HG02798 (cell line): ENCODE measurements around the gene FAM32A.

Experiments used
- ATAC-seq: cut with Tn5 transposase; IDR thresholded peaks from one replicate; pipeline ENCODE4 v1.9.1; 2021; ENCODE audit warnings: mild to moderate bottlenecking; ENCODE audit not compliant: unreplicated experiment, poor library complexity

Gene FAM32A

DNA sequence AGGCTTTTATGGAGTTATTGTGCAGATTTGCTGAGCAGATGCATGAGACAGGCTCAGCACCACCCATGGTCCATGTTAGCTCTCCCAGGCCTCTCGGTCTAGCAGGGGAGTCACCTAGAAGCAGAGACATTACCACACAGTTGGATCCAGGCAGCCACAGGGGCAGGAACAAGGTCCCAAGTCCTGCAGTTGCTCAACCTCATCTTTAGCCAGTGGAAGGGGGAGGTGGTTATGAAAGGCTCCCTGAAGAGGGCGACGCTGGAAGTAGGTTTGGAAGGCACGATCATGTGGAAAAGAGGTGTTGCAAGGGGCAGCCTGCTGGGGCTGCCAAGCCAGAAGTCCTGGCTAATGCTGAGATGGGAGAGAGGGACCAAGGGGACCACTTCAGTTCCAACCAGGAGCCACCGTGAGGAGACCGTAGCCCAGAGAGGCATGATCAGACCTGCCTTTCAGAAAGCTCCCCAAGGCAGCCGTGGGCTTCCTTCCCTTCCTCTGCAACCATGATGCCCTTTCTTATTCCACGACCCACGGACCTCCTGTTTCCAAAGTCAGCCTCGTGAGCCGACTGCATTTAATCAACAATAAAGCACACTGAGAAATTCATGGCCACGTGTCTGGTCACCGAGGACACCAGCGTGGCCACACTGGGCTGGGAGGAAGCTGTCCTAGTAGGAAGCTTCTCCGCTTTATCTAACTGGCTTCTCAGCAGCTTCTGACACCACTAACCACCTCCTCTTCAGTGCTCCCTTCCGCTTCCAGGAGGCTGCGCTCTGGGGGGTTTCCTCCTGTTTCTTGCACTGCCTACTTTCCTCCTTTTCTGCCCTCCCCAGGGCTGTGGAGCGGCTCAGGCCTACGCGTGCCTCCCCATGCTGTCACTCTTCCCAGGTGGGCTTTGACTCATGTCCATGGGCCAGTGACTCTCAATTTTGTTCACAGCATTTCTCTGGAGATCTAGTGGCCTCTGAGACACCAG lies 15.1 kb downstream of the FAM32A start:
- no peak for ATAC-seq

- ATAC-seq = no peak
Observed at GRCh38 chr19:16201011-16201391, 15.8 kb downstream of the FAM32A start.

DNA sequence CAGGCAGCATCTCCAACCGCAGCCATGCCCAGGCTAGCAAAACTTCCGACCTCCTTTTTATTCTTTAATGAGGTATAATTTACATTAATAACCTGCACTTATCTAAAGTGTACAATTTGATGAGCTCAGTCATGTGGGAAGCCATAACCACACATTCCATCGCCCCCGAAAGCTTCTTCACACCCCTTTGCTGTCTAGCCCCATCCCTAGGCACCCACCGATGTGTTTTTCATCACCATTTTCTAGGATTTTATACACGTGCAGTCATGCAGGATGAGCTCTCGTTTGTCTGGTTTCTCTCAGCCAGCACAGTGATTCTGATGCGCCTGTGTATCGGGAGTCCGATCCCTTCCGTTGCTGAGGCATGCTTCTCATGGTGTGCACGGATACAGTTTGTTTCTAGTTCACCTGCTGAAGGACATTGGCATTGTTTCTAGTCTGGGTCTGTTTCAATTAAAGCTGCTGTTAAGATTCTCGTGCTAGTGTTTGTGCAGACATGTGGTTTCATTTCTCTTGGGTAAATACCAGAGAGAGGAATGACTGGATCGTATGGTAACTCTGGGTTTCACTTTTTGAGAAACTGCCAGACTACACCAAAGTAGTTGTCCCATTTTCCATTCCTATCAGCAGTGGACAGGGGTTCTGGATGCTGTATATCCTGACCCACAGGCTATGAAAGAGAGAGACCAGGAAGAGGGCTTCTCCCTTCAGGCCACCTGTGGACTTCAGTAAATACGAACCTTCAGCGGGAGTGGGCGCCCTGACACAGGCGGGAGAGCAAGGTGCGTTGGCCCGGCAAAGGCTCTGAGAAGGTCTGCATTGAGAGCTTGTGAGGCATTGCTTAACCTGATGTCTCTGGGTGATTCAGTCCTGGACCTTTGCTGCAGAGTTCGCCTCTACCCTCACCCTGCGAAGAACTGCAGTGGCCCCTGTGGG lies 17.4 kb downstream of the FAM32A start:
- no peak for ATAC-seq

DNA sequence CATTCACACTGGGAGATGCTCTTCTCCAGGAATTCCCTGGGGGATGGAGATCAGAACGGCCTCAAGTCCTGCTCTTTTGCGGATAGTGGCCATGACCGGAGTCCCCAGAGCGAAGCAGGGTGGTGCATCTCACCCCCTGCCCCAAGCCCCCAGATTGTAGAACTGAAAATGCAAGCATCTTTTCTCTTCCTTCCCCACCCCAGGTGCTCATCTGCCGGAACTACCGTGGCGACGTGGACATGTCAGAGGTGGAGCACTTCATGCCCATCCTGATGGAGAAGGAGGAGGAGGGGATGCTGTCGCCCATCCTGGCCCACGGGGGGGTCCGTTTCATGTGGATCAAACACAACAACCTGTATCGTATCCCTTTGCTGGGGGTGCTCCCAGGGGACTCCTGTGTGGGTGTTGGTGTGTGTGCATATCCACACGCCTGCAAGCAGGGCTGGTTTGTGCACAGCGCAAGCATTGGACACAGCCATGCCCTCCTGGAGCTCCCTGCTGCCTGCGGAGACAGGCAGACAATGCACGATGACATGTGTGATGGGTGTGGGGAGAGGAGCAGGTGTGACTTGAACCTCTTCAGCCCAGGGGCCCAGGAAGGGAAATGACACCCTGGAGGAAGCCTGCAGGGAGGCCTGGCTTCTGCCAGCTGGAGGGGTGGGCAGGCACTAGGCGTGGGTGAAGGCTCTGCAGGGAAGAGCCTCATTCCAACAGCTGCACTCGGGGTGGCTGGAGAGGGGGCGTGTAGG lies 18.2 kb downstream of the FAM32A start:
- ATAC-seq = no peak

GRCh38 chr19:16204005-16204294 lies 18.7 kb downstream of the FAM32A start:
- no peak for ATAC-seq

DNA sequence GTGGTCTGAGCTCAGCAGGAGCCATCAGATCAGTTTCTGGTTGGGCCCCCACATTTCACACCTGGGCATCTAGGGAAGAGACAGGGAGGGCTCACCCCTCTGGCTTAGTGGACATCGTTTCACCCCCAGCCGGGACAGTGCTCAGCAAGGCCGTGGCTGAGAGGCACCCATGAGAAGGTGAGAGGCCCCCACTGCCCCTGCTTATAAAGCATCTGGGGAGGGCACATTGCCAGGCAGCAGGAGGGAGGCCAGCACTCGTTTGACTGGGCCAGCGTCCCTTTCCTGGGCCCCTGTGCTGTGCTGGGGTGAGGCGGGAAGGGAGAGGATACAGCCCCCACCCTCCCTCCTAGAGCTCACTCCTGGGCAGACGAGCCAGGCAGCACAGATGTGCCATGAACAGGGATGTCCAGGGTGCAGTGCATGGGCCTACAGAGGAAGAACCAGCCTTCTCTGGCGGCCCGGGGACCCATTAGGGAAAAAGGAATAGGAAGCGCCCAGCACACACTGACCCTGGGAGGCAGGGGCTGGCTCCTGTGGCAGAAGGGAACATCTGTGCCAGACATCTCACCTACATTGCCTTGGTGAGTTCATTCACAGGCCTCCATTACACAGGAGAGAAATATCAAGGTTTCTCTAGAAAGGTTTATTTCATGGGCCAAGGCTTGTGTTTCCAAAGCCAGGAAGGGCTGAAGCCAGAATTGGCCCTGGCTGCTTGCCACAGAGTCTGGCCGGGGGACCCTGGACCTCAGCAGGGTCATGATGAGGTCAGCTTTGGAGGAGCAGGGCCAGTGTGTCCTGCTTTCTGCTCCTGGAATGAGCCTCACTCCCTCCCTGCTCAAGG lies 20.2 kb downstream of the FAM32A start:
- ATAC-seq = no peak

DNA sequence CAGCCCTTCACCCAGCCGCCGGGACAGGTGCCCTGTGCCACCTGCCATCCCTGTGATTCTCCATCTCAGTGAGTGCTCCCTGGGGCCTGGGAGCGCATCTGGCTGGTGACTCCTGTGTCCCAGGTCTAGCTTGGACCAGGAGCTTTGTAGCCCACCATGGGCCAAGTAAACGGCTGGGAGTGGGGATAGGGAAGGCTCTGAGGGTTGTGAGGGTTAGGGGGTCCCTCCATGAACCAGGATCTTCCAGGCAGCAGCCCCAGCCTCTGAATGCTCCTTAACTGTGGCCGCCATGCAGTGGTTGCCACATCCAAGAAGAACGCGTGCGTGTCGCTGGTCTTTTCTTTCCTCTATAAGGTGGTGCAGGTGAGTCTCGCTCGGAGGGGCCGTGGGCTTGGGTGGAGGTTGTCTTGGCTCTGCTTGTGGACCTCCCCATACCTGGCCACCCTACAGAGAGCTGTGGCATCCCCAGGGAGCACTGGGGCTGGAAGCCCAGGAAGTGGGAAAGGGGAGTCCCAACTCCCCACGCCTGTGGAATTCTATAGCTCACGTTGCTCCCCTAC lies 20.9 kb downstream of the FAM32A start:
- no peak for ATAC-seq

DNA sequence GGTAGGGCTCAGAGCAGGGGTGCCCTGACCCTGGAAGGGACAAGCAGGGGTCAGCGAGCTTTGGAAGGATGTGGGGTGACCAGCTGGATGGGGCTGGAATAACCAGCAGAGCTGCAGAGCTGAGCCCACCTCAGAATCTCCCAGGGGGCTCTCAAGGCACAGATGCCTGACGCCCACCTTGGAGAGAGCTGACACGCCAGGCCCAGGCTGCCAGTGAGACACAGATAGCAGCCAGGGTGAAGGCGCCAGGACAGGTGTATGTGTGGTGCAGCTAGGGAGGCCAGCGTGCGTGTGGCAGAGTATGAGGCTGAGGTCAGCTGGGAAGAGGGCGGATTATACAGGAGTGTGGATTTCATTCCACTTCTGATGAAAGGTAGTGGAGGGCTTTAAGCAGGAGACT lies 21.4 kb downstream of the FAM32A start:
- no peak for ATAC-seq

GRCh38 chr19:16207063-16207462 lies 21.9 kb downstream of the FAM32A start:
- ATAC-seq = no peak

GRCh38 chr19:16207490-16208025 lies 22.3 kb downstream of the FAM32A start:
- ATAC-seq = no peak

- ATAC-seq = no peak
Observed at GRCh38 chr19:16208064-16208759, 23.0 kb downstream of the FAM32A start.

DNA sequence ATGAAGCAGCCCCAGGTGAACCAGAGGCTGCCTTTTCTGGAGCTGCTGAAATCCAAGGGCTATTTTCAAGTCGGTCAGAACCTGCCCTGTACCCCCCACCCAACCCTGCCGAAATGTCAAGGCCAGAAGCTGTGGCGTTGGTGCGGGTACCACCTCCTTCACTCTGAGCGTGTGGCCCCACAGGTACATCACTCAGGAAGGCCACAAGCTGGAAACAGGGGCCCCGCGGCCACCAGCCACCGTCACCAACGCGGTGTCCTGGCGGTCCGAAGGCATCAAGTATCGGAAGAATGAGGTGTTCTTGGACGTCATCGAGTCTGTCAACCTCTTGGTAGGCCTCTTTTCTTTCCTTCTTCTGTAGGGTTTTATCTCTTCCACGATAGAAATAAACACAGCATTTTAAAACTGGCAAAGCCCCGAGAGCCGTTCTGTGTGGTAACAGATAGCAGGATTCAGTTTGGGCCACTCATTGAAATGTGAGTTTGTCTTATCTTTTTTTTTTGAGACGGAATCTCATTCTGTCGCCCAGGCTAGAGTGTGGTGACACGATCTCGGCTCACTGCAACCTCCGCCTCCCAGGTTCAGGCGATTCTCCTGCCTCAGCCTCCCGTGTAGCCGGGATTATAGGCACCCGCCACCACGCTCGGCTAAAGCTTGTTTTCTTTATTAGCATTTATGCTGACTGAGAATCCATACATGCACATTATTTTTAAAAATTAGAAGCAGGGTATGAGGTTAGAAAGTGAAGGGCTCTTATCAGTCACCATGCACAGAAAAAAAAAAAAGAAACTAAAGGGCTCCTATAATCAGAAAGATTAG lies 23.8 kb downstream of the FAM32A start:
- ATAC-seq = no peak

DNA sequence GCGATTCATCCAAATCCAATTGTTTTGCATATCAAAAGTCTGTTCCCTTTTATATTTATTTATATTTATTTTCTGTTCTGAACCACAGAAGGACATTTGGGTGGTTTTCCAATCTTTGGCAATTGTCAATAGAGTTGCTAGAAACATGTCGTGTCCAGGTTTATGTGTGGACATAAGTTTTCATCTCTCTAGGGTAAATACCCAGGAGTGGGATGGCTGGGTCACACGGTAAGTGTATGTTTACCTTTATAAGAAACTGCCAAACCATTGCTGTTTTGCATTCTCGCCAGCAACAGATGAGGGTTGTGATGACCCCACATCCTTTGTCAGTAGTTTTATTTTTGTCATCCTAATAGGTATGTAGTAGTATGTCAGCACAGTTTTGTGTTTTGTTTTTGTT lies 25.0 kb downstream of the FAM32A start:
- no peak for ATAC-seq

GRCh38 chr19:16213076-16213475 lies 27.9 kb downstream of the FAM32A start:
- ATAC-seq = no peak

- ATAC-seq = no peak
Observed at GRCh38 chr19:16216744-16217670, 31.8 kb downstream of the FAM32A start.

- no peak for ATAC-seq
Observed at GRCh38 chr19:16217716-16218451, 32.7 kb downstream of the FAM32A start.
